Measurements from ENCODE around the gene TIMP4.

Gene TIMP4

DNA sequence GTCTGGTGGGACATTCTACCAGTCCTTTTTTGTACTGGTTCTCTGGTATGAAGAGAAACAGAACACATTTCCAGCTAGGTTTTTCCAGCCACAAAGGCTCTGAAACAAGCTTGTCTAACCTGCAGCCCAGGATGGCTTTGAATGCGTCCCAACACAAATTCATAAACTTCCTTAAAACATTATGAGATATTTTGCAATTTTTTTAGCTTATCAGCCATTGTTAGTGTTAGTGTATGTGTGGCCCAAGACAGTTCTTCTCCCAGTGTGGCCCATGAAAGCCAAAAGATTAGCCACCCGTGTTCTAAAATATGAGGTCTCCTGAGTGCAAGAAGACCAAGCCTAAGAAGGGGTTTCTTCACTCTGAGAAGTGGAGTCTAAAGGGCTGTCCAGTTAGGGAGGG is 18.4 kb upstream of the TIMP4 start:
- Histone ChIP-seq H3K4me1 (ENCODE audit: control insufficient read depth in 5 of 5, insufficient read depth in 5 of 5, low read length in 5 of 5) (peaks cover 16 to 61% (median 51%) of the 10 kb centered on the region in 5 donors), H3K36me3 (ENCODE audit: control insufficient read depth in 5 of 5, insufficient read depth in 5 of 5, low read length in 5 of 5) (peaks cover 0 to 6% (median 0%) of the 10 kb centered on the region in 5 donors), H3K9me3 (ENCODE audit: control insufficient read depth in 5 of 5, low read length in 5 of 5) (peaks cover 0 to 11% (median 9%) of the 10 kb centered on the region in 5 donors), H3K27ac (ENCODE audit: low read depth, low read length) (peak overlapping the region; percentile 98), H3K27me3 (ENCODE audit: control insufficient read depth in 5 of 5, insufficient read depth in 4 of 5, low read length in 5 of 5) (no peaks in the 10 kb centered on the region), H3K4me3 (ENCODE audit: low read depth in 1 of 5, low read length in 5 of 5) (no peak overlapping the region), H3K9ac (ENCODE audit: low read length in 5 of 5) (peak overlapping the region in 4 of 5 donors; percentile 9 to 85 (median 29))

GRCh38 chr3:12175844-12176453 is 17.2 kb upstream of the TIMP4 start:
- Histone ChIP-seq H3K27me3 (ENCODE audit: control insufficient read depth in 5 of 5, insufficient read depth in 4 of 5, low read length in 5 of 5) (no peaks in the 10 kb centered on the region), H3K9me3 (ENCODE audit: control insufficient read depth in 5 of 5, low read length in 5 of 5) (peaks cover 0 to 14% (median 12%) of the 10 kb centered on the region in 5 donors), H3K4me3 (ENCODE audit: low read depth in 1 of 5, low read length in 5 of 5) (no peak overlapping the region), H3K9ac (ENCODE audit: low read length in 5 of 5) (peak overlapping the region in 1 of 5 donors; percentile 13), H3K27ac (ENCODE audit: low read depth, low read length) (peak overlapping the region; percentile 98), H3K4me1 (ENCODE audit: control insufficient read depth in 5 of 5, insufficient read depth in 5 of 5, low read length in 5 of 5) (peaks cover 16 to 58% (median 47%) of the 10 kb centered on the region in 5 donors), H3K36me3 (ENCODE audit: control insufficient read depth in 5 of 5, insufficient read depth in 5 of 5, low read length in 5 of 5) (peaks cover 0 to 6% (median 0%) of the 10 kb centered on the region in 5 donors)

DNA sequence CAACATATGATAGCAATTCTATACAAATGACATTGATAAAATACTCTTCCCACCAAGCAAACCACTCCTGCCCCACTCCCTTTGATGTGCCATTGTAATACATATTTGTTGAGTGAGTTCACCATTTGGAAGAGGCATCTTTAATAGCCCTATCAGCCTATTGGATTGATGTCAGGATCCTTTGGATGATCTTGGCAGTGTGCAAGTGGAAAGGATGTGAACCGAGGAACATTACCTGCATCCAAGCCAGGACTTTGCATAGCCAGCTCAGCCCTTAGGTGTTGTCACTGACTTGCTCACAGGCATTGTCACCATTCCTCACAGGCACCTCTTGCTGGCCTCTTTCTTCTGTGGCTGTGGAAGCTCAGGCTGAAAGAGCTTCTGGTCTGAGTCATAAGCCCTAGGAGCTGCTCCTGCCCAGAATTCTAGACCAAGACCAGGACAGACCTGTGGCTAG is 16.5 kb upstream of the TIMP4 start:
- H3K4me3 ChIP-seq (ENCODE audit: low read depth in 1 of 5, low read length in 5 of 5): no peak overlapping the region
- H3K36me3 ChIP-seq (ENCODE audit: control insufficient read depth in 5 of 5, insufficient read depth in 5 of 5, low read length in 5 of 5): peaks cover 0 to 6% (median 0%) of the 10 kb centered on the region in 5 donors
- H3K27me3 ChIP-seq (ENCODE audit: control insufficient read depth in 5 of 5, insufficient read depth in 4 of 5, low read length in 5 of 5): no peaks in the 10 kb centered on the region
- peaks cover 17 to 58% (median 42%) of the 10 kb centered on the region in 5 donors for H3K4me1 ChIP-seq (ENCODE audit: control insufficient read depth in 5 of 5, insufficient read depth in 5 of 5, low read length in 5 of 5)
- no peak overlapping the region for H3K27ac ChIP-seq (ENCODE audit: low read depth, low read length)
- H3K9ac ChIP-seq (ENCODE audit: low read length in 5 of 5): no peak overlapping the region
- peaks cover 0 to 14% (median 12%) of the 10 kb centered on the region in 5 donors for H3K9me3 ChIP-seq (ENCODE audit: control insufficient read depth in 5 of 5, low read length in 5 of 5)

- Histone ChIP-seq H3K9me3 (ENCODE audit: control insufficient read depth in 5 of 5, low read length in 5 of 5) (peaks cover 0 to 14% (median 12%) of the 10 kb centered on the region in 5 donors), H3K4me1 (ENCODE audit: control insufficient read depth in 5 of 5, insufficient read depth in 5 of 5, low read length in 5 of 5) (peaks cover 5 to 21% (median 8%) of the 10 kb centered on the region in 5 donors), H3K27ac (ENCODE audit: low read depth, low read length) (peak overlapping the region; percentile 71), H3K4me3 (ENCODE audit: low read depth in 1 of 5, low read length in 5 of 5) (no peak overlapping the region), H3K36me3 (ENCODE audit: control insufficient read depth in 5 of 5, insufficient read depth in 5 of 5, low read length in 5 of 5) (peaks cover 0 to 34% (median 0%) of the 10 kb centered on the region in 5 donors), H3K27me3 (ENCODE audit: control insufficient read depth in 5 of 5, insufficient read depth in 4 of 5, low read length in 5 of 5) (no peaks in the 10 kb centered on the region), H3K9ac (ENCODE audit: low read length in 5 of 5) (no peak overlapping the region)
Measured at GRCh38 chr3:12170207-12170606, 11.5 kb upstream of the TIMP4 start.

GRCh38 chr3:12165909-12166308 is 7.2 kb upstream of the TIMP4 start:
- Histone ChIP-seq H3K9ac (ENCODE audit: low read length in 5 of 5) (no peak overlapping the region), H3K36me3 (ENCODE audit: control insufficient read depth in 5 of 5, insufficient read depth in 5 of 5, low read length in 5 of 5) (peaks cover 0 to 30% (median 0%) of the 10 kb centered on the region in 5 donors), H3K9me3 (ENCODE audit: control insufficient read depth in 5 of 5, low read length in 5 of 5) (no peaks in the 10 kb centered on the region), H3K4me1 (ENCODE audit: control insufficient read depth in 5 of 5, insufficient read depth in 5 of 5, low read length in 5 of 5) (peaks cover 5 to 33% (median 16%) of the 10 kb centered on the region in 5 donors), H3K4me3 (ENCODE audit: low read depth in 1 of 5, low read length in 5 of 5) (no peak overlapping the region), H3K27ac (ENCODE audit: low read depth, low read length) (no peak overlapping the region), H3K27me3 (ENCODE audit: control insufficient read depth in 5 of 5, insufficient read depth in 4 of 5, low read length in 5 of 5) (no peaks in the 10 kb centered on the region)

GRCh38 chr3:12159227-12159601 is 502 bp upstream of the TIMP4 start:
- Histone ChIP-seq H3K4me1 (ENCODE audit: control insufficient read depth in 5 of 5, insufficient read depth in 5 of 5, low read length in 5 of 5) (peaks cover 3 to 69% (median 64%) of the 10 kb centered on the region in 5 donors), H3K9me3 (ENCODE audit: control insufficient read depth in 5 of 5, low read length in 5 of 5) (no peaks in the 10 kb centered on the region), H3K27ac (ENCODE audit: low read depth, low read length) (peak overlapping the region; percentile 76), H3K36me3 (ENCODE audit: control insufficient read depth in 5 of 5, insufficient read depth in 5 of 5, low read length in 5 of 5) (peaks cover 0 to 28% (median 16%) of the 10 kb centered on the region in 5 donors), H3K4me3 (ENCODE audit: low read depth in 1 of 5, low read length in 5 of 5) (peak overlapping the region; percentile 61 to 82 (median 73)), H3K9ac (ENCODE audit: low read length in 5 of 5) (peak overlapping the region in 2 of 5 donors; percentile 66 to 71), H3K27me3 (ENCODE audit: control insufficient read depth in 5 of 5, insufficient read depth in 4 of 5, low read length in 5 of 5) (no peaks in the 10 kb centered on the region)

GRCh38 chr3:12157026-12157425 is 1.7 kb downstream of the TIMP4 start:
- Histone ChIP-seq H3K4me3 (ENCODE audit: low read depth in 1 of 5, low read length in 5 of 5) (peak overlapping the region; percentile 72 to 82 (median 74)), H3K4me1 (ENCODE audit: control insufficient read depth in 5 of 5, insufficient read depth in 5 of 5, low read length in 5 of 5) (peaks cover 3 to 81% (median 73%) of the 10 kb centered on the region in 5 donors), H3K9me3 (ENCODE audit: control insufficient read depth in 5 of 5, low read length in 5 of 5) (no peaks in the 10 kb centered on the region), H3K36me3 (ENCODE audit: control insufficient read depth in 5 of 5, insufficient read depth in 5 of 5, low read length in 5 of 5) (peaks cover 5 to 50% (median 37%) of the 10 kb centered on the region in 5 donors), H3K27ac (ENCODE audit: low read depth, low read length) (peak overlapping the region; percentile 76), H3K27me3 (ENCODE audit: control insufficient read depth in 5 of 5, insufficient read depth in 4 of 5, low read length in 5 of 5) (no peaks in the 10 kb centered on the region), H3K9ac (ENCODE audit: low read length in 5 of 5) (peak overlapping the region in 4 of 5 donors; percentile 30 to 48 (median 42))

- Histone ChIP-seq H3K27ac (ENCODE audit: low read depth, low read length) (peak overlapping the region; percentile 76), H3K9me3 (ENCODE audit: control insufficient read depth in 5 of 5, low read length in 5 of 5) (no peaks in the 10 kb centered on the region), H3K9ac (ENCODE audit: low read length in 5 of 5) (peak overlapping the region in 2 of 5 donors; percentile 11 to 39), H3K4me1 (ENCODE audit: control insufficient read depth in 5 of 5, insufficient read depth in 5 of 5, low read length in 5 of 5) (peaks cover 3 to 83% (median 67%) of the 10 kb centered on the region in 5 donors), H3K36me3 (ENCODE audit: control insufficient read depth in 5 of 5, insufficient read depth in 5 of 5, low read length in 5 of 5) (peaks cover 5 to 57% (median 43%) of the 10 kb centered on the region in 5 donors), H3K27me3 (ENCODE audit: control insufficient read depth in 5 of 5, insufficient read depth in 4 of 5, low read length in 5 of 5) (no peaks in the 10 kb centered on the region), H3K4me3 (ENCODE audit: low read depth in 1 of 5, low read length in 5 of 5) (peak overlapping the region in 3 of 5 donors; percentile 0 to 82 (median 73))
Measured at GRCh38 chr3:12155828-12156227, 2.9 kb downstream of the TIMP4 start.

- peak overlapping the region in 3 of 5 donors; percentile 0 to 82 (median 73) for H3K4me3 ChIP-seq (ENCODE audit: low read depth in 1 of 5, low read length in 5 of 5)
- no peaks in the 10 kb centered on the region for H3K9me3 ChIP-seq (ENCODE audit: control insufficient read depth in 5 of 5, low read length in 5 of 5)
- peak overlapping the region in 1 of 5 donors; percentile 11 for H3K9ac ChIP-seq (ENCODE audit: low read length in 5 of 5)
- peaks cover 5 to 57% (median 43%) of the 10 kb centered on the region in 5 donors for H3K36me3 ChIP-seq (ENCODE audit: control insufficient read depth in 5 of 5, insufficient read depth in 5 of 5, low read length in 5 of 5)
- H3K27ac ChIP-seq (ENCODE audit: low read depth, low read length): peak overlapping the region; percentile 76
- no peaks in the 10 kb centered on the region for H3K27me3 ChIP-seq (ENCODE audit: control insufficient read depth in 5 of 5, insufficient read depth in 4 of 5, low read length in 5 of 5)
- H3K4me1 ChIP-seq (ENCODE audit: control insufficient read depth in 5 of 5, insufficient read depth in 5 of 5, low read length in 5 of 5): peaks cover 3 to 82% (median 61%) of the 10 kb centered on the region in 5 donors
Measured at GRCh38 chr3:12155264-12155663, 3.4 kb downstream of the TIMP4 start.

GRCh38 chr3:12154151-12154550 is 4.6 kb downstream of the TIMP4 start:
- H3K9ac ChIP-seq (ENCODE audit: low read length in 5 of 5): no peak overlapping the region
- no peak overlapping the region for H3K4me3 ChIP-seq (ENCODE audit: low read depth in 1 of 5, low read length in 5 of 5)
- no peaks in the 10 kb centered on the region for H3K9me3 ChIP-seq (ENCODE audit: control insufficient read depth in 5 of 5, low read length in 5 of 5)
- no peaks in the 10 kb centered on the region for H3K27me3 ChIP-seq (ENCODE audit: control insufficient read depth in 5 of 5, insufficient read depth in 4 of 5, low read length in 5 of 5)
- peaks cover 3 to 85% (median 54%) of the 10 kb centered on the region in 5 donors for H3K4me1 ChIP-seq (ENCODE audit: control insufficient read depth in 5 of 5, insufficient read depth in 5 of 5, low read length in 5 of 5)
- peaks cover 5 to 57% (median 43%) of the 10 kb centered on the region in 5 donors for H3K36me3 ChIP-seq (ENCODE audit: control insufficient read depth in 5 of 5, insufficient read depth in 5 of 5, low read length in 5 of 5)
- H3K27ac ChIP-seq (ENCODE audit: low read depth, low read length): peak overlapping the region; percentile 76
